Measurements from ENCODE around the gene FGF14.

Gene FGF14

DNA sequence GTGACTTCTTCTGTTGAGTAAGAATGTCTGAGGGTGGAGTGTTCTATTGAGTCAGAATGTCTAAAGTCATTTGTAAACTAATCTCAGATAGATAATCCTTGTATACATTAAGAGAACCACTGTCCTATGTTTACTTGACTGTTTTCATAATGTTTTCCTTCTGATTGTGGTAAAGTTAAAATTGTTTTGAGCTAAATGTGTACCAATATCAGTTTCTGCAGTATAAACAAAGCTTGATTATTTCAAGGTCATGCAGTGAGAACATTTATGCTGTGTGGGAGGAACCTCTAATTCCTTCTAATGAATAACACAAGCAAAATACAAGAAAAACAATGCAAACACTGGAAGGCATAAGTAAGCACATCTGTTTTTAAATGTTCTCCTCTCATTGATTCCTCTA lies 434.6 kb downstream of the FGF14 start:
- no peak for DNase-seq

DNA sequence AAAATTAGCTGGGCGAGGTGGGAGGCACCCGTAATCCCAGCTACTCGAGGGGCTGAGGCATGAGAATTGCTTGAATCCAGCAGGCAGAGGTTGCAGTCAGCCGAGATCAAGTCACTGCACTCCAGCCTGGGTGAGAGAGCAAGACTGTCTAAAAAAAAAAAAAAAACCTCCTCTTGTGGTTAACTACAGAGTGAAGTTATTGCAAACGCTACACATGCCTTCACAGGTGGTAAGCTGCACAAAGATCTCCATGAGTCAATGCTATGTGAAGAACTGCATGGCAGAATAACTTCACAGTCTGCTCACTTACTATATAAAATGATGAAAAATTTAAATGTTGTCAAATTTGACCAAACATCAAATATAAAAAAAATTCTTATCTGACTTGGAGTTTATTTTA lies 436.8 kb downstream of the FGF14 start:
- no peak for DNase-seq

DNA sequence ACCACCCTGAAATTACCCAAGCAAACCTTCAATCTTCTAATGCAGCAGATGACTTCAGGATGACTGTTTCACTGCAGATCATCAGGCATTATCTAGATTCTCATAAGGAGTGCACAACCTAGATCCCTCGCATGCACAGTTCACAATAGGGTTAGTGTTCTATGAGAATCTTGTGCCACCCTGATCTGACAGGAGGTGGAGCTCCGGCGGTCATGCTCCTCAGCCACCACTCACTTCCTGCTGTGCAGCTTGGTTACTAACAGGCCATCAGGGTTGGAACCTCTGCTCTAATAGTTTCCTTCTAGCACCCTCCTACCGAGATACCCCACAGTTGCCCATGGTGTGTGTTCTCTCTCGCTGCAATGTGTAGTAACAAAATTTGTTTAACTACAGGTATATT lies 442.8 kb downstream of the FGF14 start:
- no peak for DNase-seq

DNA sequence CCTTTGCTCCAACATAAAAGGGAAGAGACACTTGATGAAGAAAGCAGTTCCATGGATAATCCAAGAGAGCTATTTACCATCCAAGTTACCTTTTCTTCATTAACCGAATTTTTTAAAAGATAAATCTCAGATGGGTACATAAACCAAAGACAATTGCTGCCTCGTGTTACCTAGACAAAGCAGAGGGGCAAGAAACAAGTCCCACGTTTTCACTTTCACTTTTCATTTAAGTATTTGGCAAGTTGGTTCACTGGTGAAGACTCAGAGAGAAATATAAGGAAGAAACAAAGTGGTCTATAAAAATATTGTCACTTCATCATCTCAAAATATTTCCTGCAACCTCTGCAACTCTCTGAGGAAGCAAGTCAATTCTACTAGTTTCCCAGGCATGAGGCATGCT lies 446.1 kb downstream of the FGF14 start:
- no peak for DNase-seq

DNA sequence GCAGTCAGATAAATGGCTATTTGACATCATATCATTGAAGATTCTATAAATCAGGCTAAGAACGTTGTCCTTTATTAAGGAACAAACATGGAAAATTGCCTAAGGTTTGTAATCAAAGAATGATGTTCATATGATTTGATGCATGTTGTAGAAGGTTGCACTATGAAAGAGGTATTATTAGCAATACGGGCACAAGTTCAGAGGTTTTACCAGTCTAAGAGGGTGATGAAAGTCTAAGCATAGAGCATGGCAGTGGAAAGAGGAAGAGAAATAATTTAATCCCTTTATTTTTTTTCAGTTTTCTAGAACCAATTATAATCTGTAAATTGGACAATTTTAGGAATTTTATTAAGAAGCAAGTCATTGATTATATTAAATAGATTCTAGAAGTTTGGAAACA lies 450.7 kb downstream of the FGF14 start:
- no peak for DNase-seq

DNA sequence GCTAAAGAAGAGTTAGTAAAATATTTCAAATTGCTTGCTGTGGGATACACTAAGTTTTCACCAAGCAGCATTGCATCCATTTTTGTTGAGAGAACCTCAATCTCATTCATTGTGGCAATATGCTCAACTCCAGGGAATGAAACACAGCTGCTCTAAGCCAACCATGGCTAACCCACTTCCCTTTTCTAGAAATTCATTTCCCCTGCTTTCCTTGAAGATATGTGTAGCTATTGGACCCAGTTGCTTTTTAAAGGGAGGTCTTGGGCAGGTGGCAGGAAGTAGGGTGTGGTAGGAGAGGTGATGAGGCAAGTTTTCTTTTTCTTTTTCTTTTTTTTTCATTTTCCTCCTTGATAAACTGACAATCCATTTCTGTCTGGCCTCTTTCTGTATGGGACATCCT lies 452.2 kb downstream of the FGF14 start:
- no peak for DNase-seq

DNA sequence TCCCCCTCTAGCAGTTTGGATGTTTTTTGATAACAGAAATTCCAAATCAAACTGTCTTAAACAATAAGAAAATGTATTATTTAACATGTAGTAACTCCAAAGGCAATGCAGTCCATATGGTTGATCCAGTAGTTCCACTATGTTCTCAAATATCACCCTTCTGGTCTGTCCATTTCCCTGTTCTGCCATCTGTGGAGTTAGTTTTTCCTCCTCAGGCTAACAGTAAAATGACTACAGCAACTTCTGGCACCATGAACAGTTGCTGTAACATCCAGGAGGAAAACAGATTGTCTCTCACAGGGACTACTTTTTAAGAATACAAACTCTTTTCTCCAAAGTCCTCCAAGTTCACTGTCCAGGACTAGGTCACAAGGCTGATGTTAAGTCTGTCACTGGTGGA lies 455.4 kb downstream of the FGF14 start:
- DNase-seq: no peak

DNA sequence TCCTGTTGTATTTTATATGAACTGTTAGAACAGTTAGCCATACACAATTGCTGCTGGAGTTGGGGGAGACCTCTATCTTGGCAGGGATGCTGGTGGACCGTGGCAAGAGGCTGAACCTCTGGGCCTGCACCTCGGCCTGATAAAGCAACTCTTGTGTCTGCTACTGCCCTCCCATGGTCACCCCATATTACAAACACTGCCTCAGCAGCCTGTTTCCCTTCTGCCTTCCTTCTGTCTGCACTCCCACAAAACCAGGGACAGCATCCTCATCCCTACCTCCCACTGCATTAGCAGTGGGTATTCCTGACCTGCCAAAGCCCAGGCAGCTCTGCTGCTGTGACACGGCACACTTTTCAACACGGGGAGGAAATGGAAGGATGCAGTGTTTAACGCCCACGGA lies 456.4 kb downstream of the FGF14 start:
- DNase-seq: no peak

DNA sequence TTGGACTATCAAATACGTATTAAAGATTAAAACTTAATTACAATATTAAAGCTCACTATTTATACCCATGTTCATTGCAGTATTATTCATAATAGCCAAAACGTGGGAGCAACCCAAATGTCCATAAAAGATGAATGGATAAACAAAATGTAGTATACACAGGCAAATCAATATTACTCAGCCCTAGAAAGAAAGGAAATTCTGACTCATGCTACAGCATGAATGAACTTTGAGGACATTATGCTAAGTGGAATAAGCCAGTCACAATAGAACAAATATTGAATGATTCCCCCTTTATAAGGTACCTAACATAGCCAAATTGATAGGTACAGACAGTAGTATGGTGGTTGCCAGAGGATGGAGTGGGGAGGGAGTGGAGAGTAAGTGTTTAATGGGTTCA lies 457.3 kb downstream of the FGF14 start:
- DNase-seq: no peak

DNA sequence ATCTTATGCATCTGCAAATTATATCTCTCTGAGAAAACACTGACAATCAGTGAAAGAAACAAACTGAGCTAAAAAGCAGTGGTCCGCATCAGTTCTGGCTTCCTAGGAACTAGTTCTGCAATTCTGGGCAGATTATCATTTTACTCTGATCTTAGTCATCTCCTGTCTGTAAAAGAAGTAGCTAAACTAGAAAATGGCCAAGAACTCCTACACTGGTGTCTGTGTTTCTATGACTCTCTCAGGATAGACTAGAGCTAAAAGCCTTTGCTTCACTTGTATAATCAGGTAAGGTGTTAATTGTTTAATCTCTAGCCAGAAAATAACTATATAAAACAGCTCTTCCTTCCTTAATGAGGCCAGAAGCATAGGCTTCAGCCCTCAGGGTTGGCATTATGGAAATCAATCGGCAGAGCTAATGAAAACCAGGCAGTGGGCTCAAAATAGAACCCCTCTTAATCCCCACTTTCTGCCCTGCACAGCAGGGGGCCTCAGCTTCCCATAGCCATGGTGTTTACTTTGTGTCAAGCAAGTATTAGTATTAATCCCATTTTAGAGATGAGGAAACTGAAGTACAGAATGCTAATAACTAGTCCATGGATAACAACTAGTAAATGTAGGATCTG lies 459.2 kb downstream of the FGF14 start:
- DNase-seq: no peak

DNA sequence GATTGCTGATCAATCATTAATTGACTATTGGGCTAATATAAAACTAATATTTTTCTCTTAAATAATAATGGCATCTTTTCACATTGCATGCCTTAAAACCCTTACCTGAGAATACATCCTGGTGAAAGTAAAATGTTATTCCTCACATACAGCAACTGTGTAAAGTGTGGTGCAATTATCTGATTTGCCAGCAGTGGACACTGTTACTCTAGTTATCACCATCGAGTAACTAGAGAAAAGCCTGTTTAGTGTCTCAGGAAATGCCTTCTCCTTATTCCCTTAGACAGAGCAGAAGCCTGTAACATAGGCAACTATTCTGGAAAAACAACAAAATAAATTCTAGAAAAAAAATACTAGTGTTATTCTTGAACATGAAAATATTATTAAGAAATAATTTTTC lies 459.8 kb downstream of the FGF14 start:
- DNase-seq: peak; percentile 35

DNA sequence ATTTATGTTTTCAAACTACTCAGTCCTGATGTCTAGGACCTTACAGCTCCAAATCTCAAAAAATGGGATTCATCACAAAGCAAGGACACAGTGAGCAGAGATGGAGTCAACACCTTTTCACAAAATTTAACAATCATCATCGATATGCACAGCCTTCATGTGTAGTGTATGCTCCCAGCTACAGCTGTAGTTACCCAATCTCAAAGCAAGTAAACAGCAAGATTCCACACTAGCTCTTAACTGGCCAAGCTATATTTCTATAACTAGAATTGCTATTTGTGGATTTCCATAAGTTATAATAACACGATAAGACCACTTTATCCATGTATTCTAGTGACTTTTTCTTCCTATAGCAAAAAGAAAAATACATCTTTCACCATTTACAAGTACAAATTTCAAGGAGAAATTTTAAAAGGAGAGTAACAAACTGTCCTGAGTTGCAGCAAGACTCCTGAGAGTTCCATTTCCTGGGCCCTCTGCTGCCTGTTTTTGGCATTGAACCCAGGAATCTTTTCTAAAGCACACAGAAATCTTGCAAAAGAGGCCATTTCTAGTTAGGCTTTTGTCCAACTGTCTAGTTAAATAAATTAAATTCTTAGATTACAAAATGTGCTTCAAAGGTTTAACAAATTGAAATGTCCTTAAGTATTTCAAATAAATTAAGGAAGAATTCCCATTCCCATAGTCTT lies 460.6 kb downstream of the FGF14 start:
- DNase-seq: no peak

DNA sequence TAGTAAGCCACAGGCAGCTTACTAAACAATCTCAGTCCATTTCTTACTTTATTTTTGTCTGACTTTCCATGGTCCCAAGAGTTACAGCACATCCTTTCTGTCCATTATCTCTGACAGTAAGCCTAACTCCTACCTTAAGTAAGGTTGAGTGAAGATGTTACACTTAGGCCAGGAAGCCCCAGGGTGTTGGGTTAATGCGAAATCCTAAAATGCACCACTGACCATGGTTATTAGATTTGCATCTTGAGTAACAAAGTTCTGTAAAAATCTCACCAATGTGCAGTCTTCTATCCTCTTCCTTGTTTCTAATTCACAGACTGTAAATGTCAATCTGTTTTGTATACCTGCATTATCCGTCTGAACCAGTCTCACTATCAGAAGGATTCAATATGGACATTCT lies 462.5 kb downstream of the FGF14 start:
- no peak for DNase-seq

DNA sequence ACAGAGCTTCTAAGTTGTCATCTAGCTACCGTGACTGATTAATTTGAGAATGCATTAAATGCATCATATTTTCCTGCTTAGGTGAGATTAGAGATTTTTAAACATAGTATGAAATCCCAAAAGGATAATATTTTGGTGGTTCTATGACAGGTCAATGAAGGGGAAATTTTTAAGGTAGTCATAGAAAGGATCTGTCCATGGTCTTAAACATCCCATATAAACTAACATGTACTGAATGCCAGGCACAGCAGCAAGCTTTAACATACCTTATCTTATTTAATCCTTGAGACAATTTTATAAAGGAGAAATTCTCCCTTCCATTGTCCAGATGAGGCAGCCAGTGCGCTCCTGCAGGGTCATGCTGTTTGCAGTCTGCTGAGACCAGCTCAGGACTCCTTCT lies 466.0 kb downstream of the FGF14 start:
- DNase-seq: no peak

DNA sequence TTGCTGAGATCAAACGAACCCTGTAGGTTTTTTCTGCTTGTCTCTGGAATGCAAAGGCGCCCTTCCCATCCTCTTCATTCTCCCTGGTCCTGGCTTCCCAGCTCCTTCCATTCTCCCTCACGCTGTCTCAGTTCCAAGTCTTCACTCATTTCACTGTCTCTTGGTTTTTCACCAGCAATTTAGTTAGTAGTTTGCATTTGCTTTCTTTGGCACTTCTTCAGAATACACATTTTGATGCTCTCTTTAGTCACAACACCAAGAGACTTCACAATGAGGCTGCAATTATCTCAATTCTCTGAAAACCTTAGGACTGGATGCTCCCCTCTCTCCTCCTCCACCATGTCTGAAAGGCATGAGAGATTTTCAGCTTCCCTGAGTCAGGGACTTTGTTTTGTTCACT lies 470.7 kb downstream of the FGF14 start:
- DNase-seq: no peak

DNA sequence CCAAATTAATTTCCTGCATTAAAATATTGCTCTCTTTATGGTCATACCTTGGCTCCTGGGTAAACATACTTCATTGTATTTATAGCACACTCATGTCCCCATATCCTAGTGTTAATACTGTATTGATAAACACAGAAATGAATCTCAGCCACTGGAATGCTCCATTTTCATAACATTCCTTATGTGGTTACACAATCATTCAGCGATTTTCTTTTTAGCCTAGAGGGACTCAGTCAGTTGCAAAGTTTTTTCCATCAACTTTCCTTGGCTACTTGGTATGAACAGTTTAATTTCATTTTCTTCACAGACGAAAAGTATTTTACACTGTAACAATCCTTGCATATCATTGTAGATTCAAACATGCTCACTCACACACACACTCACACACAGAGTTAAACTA lies 471.5 kb downstream of the FGF14 start:
- DNase-seq: no peak

DNA sequence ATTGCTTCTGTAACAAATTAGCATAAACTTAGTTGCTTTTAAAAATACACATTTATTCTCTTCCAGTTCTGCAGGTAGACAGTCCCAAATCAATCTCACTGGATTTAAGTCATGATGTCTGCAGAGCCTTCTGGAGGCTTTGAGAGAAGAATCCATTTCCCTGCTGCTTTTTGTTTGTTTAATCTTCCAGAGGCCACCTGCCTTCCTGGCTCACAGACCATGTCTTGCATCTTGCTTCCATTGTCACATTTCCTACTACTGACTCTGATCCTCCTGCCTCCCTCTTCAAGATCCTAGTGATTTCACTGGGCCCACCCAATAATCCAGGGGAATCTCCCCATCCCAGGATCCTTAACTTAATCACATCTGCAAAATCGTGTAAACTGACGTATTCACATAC lies 476.1 kb downstream of the FGF14 start:
- no peak for DNase-seq

DNA sequence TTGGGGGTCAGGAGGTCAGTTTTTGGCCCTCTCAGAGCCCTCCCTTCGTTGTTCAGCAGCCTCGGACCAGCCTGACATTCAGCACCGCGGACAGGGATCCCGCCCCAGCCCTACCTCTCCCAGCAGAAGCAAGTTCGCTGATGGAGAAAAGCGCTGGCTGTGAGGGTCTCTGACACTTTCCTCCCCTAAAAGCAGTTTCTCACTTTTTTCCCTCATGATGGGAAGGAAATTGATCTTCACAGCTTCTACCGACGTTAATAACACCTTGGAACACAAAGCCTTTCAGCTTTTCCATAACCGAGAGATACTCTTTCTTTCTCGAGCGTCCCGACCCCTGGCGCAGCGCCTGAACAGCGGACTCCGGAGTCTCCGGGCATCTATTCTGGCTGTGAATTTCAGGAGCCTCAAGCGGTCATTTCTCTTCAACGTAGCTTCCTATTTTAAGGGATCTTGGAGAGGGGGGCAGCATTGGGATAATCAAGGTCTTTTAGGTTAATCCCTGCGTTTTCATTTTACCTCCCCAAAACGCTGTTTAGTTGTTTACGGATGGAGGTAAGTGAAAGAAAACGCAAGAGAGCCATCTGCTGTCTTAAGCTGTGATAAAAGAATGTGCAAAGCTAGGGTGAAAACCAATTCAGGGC lies 482.2 kb downstream of the FGF14 start:
- peak; percentile 18 for DNase-seq

DNA sequence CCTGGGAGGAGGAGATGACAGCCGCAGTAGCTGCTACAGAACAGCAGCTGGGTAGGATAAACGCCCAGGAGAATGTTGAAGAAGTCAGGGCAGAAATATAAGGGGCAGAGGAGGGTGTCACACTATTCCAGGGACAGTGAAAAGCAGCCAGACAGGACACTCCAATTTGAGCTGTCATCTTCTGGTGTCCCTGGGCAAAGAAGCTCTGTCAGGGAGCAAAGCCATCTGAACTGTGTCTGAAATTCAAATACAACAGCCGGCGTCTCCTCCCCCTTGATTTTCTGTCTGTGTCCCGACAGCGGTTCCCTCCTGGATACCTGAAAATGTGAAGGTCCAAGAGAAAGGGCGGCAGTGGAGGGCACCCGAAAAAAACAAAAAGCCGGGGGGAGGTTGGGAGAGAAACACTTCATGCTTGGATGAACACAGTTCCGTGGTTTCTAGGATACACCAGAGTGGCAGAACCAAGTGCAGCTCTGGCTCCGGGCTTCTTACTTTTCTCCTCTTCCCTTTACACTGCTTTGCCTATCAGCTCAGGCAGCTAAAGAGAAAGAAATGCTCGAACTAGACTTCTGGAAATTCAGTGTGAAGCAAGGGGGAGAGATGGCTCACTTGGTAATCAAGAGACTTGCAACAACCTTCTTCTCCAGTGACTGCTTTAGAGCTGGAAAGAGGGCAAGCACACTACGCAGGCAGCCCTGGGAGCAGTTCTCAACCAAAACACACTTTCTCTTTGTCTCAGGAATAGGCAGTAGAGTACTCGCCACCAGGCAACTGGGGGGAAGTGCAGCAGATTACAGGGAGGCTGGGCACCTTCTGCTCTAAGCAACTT lies 483.8 kb downstream of the FGF14 start:
- peak; percentile 77 for DNase-seq

DNA sequence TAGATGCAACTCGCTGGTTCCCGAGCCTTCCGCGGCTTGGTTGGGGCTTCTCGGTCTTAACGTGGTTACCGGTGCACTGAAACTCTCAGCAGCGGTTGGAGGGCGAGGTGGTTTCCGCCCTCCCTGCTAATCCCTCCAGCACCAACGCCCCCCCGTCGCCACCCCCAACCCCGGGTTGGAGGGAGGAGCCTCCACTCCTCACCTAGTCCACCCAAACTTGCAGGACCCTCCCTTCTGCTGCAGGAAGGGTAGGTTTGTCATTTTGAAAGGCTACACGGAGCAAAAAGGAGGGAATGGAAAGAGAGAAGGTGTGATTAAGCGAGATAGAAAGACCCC lies 484.4 kb downstream of the FGF14 start:
- peak; percentile 69 for DNase-seq

DNA sequence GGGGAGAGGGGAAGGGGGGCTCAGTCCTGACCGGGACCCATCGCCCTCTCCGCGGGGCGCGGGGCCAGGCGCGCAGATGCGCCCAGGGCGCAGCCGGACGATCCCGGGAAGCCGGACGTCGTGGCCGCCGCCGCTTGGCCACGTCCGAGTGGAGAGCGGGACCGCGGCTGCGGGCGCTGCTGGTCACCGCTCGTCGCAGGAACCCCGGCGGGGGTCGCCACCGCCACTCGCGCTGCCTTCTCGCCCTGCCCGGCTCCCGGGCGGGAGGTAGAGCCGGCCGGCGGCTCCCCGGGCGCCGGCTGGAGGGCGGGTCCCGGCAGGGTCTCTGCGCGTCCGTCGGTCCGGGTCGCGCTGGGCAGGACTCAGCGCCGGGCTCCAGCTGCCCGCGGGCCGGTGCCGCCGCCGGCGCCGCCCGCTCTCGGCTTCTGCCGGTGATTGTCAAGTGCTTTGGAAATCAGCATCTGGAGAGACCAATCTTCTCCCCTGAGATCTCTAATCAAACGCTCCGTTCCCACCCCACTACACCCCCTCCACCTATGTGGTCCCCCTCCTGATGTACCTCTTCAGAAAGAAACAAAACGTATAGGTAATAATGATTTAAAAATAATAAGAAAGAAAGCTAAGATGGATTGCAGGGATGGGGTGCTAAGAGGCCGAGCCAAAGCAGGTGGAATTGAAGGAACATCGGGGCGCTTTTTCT lies 484.9 kb downstream of the FGF14 start:
- DNase-seq: no peak

DNA sequence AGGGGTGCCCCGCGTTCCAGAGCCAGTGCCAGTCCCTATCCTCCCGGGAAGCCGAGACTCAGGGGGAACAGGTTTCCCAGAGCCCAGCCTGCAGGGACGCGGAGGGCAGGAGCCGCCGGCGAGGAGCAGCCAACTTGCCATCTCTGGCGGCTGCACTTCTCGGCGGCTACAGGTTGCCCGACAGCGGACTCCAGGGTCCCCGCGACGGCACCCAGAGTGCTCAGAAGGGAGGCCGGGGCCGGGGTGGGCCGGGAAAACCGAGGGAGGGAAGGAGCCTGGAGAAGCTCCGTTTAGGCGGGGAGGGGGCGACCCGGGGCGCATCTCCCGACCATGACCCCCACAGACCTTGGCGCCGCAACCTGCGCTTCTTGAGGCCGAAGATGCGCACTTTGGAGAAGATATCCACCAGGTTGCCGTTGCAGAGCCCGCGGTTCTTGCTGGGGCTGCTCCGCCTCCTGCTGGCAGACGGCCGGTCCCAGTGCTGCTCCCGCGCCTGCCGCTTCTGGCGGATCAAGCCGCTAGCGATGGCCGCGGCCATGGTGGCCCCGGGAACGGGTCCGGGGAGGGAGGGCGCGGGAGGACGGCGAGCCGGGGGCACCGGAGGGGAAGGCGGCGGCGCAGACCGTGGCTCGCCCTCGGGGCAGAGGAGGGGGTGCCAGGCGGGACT lies 485.6 kb downstream of the FGF14 start:
- no peak for DNase-seq

DNA sequence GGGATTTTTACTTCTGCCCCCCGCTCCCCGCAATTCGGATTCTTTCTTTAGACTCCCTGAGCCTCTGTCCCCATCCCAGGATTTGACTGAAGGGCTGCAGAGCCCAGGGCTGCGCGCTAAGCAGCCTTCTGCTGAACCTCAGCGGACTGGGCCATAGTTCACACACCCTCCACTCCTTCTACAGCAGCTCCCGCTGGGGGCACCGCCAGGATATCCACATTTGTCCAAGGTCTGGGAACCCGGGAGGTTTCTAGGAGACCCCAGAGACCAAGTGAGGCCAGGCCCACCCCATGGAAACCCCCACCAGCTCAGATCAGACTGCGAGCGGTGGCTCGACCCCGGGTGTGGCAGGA lies 486.1 kb downstream of the FGF14 start:
- no peak for DNase-seq
